ENCODE data around the gene TARS3.
A peak's percentile ranks its signal among the peaks of the same experiment; 100 is the strongest.

The TARS3 gene

DNA sequence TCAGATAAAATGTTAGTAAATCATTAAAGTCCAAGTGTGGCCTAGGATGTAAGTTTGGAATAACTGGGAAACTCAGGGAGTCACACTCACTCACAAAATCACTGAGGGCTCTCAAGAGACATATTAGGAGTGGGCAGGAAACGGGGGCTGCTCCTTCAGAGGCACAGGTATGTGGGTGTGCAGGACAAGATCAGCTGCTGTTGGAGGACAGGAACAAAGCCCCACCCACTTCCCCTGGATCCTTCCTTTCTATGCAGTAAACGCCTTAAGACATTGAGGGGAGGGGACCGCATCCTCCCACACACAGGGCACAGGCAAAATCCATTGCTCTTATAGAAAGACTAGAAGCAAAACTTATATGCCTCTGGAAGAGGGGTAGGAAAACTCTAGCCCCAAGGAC is 102.3 kb downstream of the TARS3 start:
- no peak for DNase-seq (ENCODE audit: low read depth)

DNA sequence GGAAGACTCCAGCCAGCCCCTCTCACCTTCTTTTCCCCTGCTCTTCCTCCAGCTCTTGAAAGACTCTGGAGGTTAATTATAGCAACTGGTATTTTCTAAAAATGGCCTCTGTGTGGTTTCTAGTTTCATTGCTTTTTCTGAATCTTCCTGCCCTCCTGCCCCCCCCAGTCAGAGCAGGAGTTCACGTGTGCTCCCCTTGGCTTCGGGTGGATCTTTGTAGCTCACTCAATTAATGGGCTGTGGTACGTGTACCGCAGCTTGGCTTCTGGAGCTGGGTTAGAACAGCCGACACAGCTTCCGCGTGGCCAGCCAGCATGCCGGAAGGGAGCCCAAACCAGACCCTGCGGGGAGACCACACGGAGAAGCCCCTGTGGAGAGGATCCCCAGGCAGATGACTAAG is 103.6 kb downstream of the TARS3 start:
- no peak for DNase-seq (ENCODE audit: low read depth)

DNA sequence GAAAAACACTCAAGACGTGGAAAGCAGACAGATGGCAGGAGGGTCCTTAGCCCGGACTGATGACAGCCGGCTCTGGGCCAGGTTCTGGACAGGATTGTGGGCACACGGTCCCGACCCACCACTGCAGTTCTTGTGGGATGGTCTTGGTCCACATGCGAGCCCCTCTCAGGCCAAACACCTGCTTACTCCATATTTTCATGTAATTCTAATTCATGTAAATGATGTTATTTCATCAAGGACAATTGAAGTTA is 104.7 kb downstream of the TARS3 start:
- no peak for DNase-seq (ENCODE audit: low read depth)

DNA sequence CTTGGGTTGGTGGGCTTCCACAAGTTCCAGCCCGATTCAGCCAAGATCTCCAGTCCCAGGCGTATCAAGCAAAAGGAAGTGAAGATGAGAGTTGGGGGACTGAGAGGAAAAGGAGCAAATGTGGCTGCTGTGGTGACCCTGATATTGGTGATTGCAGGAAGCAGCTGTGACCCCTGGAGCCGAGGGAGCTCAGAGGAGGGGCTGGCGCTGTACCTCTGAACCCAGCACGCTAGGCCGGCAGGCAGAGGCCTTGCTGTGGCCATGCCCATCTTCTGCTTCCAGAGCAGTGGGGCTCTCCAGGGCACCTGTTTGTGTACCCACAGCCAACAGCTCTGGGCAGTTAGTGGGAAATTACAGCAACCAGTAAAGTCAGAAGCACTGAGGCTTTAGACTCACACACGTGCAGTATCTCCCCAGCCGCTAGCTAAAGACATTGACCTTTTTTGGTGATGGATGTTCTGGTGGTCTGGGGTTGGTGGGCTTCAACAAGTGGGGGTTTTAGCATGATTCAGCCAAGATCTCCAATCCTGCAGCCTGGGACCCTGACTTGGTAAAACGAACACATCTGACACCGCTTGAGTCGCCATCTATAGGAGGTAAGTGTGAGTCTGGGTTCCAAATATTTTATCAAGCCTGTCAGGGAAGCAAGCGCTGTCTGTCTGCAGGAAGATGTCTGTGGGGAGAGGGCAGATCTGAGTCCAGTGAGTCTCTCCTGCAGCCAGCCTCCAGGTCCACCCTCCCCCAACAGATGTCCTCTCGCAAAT is 105.2 kb downstream of the TARS3 start:
- DNase-seq (ENCODE audit: low read depth) = no peak

DNA sequence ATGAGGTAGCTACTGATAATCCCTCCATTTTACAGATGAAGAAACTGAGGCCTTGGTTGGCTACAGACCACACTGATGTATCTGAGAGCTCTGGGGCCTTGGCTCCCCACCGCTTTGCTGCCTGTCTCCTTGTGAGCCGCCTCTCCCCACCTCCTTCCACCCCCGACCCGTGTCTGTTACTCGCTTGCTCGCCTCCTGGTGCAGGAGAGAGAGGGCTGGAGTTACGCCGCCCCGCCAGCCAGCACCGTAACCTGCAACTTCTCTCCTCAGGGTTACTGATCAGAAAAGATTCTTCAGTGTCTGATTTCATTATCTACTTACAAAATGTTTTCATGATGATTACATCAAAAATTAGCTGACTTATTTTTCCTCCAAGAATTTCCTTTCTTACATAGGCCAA is 106.2 kb downstream of the TARS3 start:
- no peak for DNase-seq (ENCODE audit: low read depth)

DNA sequence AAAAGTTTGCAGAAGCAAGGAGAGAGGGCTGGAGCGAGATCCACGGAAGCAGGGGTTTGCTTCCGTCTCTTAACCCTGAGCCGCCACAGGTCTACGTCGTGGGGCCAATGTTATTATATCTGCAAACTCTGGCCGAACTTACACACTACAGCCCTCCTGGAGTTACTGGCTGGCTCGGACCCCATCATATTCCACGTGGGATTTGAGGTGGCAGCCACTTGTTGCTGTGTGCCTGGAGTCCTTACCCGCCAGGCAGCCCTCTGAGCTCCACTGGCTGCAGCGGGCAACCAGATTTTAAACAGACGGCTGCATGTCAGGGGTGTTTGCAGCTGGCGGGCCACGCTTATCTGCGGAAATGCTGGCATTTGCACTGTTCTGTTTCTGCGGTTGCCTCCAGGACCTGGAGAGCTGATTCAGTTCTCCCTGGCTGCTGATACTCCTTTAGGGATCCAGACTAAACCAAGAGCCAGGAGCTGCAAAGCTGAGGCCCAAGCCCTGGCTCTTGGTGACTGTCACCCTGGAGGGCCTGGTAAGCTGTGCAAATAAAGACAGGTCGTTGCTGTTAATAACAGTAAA is 106.8 kb downstream of the TARS3 start:
- DNase-seq (ENCODE audit: low read depth) = no peak

DNA sequence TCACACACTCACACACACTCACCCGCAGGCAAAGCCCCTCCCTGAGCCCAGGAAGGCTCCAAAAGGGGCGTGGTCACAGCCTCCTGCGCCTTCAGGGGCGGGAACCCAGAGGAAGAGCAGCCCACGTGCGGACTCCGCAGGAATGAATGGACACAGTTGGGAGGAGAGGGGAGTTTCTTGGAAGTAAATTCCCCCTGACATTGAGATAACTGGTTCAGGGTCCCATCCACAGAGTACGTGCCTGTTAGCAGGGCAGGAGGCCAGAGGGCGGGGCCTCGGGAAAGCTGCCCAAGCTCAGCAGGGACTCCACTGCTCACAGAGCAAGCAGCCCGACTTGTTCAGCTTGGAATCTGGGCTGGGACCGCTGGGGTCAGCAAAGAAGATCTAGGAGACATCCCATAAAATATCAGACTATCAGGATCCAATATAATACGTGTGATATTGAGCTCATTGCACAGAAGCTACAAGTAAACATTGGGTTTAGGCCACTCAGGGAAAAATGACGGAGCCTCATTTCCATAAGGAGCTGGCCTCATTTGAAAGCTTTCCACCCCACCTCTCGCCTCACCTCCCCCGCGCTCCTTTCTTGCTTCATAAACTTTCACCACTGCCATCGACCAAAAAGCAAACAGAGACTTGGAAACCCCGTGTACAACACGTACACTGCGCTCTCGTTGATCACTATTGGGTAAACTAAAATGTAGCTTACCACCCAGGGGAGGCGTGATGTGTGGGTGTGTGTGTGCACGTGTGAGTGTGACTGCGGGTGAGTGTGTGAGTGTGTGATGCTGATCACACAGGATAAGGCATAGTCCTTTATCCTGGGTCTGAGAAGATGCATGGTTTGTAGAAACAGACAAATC is 108.1 kb downstream of the TARS3 start:
- DNase-seq (ENCODE audit: low read depth) = peak; percentile 44

DNA sequence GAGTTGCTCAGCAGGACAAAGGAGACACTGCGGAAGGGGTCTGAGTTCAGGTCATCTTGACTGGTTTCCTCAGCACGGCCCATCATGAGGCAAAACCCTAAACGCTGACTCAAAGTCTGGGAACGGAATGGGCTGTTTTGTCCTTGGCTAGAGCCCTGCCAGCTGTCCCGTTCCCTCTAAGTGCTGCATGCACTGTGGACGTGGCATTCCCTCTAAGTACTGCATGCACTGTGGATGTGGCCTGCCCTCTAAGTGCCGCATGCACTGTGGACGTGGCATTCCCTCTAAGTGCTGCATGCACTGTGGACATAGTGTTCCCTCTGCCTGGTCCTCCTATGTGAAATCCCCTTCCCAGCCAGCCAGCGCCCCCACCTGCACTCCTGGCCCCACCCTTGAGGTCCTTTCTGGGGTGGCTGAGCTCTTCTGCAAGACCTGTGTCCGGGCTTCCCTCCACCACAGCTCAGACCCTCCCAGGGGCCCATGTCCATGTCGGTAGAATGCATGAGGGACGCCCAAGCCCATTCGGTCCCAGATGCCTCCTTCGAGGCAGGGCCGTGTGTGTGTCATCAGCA is 108.8 kb downstream of the TARS3 start:
- DNase-seq (ENCODE audit: low read depth) = no peak

DNA sequence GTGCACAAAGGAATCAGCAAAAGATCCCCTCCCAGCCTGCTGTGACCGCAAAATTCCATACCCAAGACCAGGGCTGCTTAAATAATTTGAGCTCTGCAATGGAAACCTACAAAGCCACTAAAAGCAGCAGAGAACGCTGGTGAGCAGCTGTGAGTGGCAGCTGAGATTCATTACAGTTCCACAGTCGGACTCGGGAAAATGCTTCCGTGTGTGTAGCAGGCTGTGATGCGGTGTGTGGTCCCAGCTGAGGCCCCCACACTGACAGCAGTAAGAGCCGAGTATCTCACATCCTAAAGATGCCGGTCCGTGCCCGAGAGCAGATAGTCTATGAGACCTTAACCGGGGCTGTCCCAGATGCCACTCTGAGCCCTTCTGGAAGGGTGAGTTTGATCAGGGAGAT is 109.5 kb downstream of the TARS3 start:
- no peak for DNase-seq (ENCODE audit: low read depth)

DNA sequence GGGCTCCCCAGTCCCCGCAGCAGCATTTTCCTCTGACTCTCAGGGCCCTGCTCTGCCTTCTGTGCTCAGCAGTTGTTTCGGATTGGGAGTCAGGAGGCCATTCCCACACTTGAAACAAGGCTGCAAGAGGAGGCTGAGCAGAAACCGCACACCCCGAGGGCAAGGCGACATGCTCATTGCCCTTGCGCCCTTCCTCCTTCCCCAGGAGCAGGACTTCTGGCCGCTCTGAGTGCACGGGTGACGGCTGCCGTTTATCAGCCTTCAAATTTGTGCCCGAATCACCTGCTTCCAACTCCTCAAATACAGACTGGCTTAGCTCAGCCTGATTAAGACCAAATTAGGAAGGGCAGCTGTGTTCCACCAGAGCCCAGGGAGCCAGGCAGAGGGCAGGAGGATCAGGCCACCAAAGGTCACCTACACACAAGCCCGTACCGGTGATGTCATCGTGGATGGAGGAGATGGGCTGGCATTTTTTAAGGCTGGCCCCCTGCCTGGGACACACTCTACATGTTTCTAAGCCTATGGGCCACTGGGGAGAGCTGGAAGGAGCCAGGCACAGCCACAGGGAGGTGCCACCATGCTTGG is 110.2 kb downstream of the TARS3 start:
- no peak for DNase-seq (ENCODE audit: low read depth)

DNA sequence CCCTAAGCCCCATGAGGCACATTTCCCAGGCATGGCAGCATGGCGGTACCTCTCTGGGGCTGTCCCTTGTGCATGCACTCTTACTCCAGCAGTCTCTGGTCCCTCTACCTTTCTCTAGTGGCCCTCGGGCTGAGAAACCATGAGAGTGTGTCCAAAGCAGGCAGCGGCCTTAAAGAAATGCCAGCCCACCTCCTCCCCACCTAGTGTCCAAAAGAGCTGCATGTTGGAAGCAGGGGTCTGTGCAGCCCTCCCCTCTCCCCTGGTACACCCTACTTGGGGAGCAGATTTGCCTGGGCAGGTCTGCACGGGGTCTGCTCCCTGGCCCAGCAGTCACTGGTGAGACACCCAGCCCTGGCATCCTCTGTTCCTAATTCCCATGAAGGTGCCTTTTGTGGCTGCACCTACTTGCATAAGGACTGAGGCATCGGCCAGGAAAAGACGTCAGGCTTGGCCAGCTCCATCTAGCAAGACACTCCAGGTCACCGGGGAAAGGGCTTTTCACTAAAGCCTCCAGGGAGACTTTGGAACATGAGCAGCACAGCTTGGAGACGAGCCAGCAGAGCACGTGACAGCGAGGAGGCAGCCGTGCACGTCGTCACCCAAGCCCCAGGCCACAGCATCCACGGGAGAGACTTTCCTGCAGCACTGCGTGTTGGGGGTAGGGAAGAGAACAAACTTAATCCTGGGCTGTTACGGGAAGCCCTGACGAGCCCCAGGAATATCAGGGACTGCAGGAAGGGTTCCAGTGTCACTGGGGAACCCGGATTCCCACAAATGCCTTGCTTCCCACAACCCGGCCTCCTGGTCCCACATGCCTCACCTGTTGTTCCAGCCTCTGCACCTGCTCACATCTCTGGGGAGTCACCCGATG is 110.9 kb downstream of the TARS3 start:
- DNase-seq (ENCODE audit: low read depth) = peak; percentile 8

DNA sequence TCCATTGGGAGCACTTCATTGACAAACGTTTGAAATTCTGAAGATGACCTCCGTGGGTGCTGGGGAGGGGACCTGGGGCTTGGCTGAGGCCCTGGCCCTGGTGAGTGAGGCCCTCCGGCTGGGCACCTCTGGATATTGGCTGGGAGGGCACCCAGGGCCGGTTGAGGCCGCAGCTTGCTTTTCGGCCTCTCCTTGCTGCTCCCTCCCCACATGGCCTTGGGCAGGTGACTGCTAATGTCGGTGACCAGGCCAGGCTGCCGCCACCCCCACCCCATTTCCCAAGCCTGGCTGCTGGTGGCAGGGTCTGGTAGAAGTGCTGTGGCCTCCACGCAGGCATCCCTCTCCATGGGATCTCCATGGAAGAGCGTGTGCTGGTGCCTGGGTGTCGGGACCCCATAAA is 111.6 kb downstream of the TARS3 start:
- no peak for DNase-seq (ENCODE audit: low read depth)

DNA sequence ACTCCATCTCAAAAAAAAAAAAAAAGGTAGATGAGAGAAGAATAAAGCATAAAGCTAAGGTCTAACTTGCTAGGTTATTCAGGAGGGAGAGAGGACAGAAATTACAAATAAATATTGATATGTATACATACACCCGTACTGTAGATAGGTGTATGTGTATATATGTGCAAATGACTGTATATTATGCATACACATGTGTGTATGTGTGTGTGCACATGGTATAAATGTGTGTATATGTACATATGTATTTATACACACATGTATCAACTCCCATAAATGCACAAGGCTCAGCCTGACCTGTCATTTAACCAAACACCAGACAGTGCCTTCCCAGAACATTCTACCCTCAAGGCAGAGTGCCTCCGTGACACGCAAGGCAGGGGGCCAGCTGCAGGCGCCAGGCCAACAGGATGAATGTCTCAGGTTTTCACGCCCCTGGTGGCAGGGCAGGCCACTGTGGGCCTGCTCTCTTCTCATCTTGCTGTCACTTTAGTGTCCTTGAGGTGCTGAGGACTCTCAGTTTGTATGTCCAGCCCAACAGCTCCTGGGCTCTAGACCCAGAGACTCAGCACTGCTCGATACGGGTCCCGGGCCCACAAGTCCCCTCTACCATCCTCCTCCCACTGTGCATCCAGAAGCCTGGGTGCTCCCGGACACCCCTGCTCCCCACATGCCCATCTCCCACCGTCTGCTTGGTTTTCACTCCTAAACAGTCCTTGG is 112.5 kb downstream of the TARS3 start:
- no peak for DNase-seq (ENCODE audit: low read depth)

DNA sequence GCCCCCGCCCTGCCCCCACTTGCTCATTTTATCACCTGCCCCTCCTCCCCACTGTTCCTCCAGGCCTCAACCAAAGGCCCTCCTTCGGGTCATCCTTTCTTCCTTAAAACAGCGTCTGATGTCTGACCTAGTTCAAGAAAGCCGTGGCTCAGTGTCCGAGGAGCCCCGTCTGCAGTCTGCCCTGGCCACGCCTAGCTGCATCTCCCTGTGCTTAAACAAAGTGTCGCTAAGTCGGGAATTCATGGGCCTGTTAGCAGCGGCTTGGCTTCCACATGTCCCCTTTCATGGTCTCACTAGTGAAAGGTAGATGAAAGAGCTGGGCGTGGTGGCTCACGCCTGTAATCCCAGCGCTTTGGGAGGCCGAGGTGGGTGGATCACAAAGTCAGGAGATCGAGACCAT is 113.3 kb downstream of the TARS3 start:
- DNase-seq (ENCODE audit: low read depth) = no peak

DNA sequence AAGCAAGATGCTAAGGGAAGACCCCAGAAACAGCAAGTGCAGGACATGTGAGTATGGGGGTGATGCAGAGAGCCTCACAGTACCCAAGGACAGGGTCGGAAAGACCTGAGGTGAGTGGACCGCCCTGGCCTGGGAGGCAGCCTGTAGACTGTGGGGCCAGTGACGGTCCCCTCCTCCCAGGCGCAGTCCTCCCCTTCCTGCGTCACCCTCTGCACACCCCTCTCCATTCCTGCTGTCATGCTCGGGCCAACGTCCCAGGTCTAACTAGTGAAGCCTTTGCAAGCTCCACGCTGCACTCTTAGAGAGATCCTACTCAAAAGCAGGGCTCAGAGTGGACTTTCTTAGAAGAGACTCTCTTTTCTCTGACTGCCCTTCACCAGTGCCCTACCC is 113.7 kb downstream of the TARS3 start:
- no peak for DNase-seq (ENCODE audit: low read depth)

DNA sequence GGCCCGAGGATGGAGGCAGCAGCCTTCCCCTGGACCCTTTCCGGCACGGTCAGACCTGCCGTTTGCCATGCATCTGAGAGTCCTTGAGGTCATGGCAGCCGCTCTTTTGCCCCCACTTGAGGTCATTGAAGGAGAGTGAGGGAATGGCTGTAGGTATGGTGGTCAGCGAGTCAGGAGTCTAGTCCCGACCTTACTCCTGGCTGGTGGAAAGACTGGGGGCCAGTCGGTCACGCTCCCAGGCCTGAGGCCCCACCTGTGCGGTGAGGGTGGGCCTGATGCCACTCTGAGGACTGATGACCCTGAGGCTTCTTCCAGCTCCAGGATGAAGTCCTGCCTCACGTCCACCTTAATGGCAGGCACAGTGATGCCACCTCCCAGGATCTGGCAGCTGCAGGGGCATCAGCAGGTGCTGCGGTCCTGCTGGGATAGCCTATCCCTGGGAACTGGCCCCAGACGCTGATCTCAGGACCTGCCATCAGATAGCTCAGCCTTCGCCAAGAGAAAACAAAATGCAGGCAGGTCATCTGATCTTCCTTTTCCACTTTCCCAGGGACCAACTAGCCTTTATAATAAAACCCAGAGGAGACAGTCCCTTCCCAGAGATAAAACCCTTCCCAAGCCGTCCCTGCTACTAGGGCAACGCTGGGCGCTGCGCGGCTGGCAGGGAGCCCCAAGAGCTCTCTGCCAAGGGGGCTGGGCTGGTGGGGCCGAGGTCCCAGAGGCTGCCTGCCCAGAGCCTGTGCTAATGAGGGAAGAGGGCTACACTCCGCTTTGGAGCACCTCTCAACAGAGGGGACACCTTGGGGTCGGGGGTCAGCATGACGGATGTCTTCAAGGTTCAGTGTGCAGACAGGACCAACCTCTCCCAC is 114.3 kb downstream of the TARS3 start:
- DNase-seq (ENCODE audit: low read depth) = no peak

DNA sequence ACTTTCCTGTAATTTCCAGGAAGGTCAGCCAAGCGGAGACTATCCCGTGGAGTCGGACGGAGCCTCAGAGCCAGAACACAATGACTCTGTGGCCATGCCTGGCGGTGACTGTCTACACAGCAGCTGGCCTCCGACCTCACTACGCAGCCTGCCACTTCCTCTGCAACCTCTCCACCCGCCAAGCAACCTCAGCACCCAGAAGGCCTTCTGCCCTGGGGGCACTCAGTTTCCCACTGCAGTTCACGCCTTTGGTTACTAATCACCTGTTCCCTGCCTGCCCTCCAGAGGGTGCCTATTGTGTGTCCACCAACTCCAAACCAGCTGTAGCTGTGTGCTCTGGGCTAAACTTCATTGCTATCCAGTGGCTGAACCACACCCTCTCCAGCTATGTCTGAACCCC is 116.1 kb downstream of the TARS3 start:
- no peak for DNase-seq (ENCODE audit: low read depth)

DNA sequence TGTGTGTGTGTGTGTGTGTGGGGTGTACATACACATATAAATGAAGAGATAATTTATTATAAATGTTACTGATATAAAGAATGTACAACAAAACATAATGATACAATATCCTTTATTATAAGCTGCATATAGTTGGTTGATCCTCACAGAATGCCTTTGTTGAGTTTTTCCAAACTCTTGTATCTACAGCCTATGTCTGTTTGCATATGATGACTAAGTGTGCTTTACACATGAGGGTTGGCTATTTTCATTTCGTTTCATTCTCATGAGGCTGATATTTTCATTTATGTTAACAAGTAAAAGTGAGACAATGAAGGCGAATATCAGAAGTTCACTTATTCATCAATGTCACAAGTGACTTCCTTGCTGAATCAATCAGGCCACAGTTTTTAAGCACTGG is 117.2 kb downstream of the TARS3 start:
- DNase-seq (ENCODE audit: low read depth) = no peak

DNA sequence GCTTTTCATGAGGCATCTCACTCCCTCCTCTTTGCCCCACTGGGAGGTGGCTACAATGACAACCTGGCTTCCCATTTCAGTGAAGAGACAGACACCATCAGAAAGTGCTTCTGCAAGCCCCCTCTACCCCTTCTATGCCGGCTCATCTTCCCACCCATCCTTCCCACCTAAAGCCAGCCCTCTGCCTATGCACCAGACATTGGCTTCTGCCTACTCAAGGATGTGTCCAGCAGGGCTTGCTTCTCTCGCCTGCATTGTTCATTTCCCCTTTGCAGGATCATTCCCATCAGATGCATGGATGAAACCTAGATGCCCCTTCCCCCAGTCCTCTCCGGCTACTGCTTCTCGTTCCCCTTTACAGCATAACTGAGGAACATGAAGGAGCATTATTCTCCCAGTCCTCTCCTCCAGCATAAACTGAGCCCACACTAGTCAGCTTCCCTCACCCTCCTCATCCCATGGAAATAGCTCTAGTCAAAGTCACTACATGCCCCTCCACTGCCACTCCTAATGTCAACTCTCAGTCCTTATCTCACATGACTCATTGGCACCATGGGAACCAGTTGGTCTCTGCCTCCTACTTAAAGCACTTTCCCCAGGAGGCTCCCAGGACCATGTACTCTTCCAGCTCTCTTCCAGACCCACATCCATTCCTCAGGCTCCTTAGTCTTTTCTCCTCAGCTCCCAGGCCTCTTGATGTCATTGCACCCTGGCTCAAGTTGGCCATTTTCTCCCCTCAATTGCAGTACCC is 120.0 kb downstream of the TARS3 start:
- DNase-seq (ENCODE audit: low read depth) = no peak

Data from fibroblast of the conjunctiva (primary cell).